H1 (cell line): ENCODE data around the gene CUL9. TPM values are rescaled to one million over a fixed set of nuclear protein-coding genes. Genes with fewer than 3 reads are reported as not detected.

Experiments used
- CTCF ChIA-PET: fragments of 300-600 bp; sonication (Branson Sonifier 250); formaldehyde crosslinking; loops from one replicate; lab custom pipeline; 2021; ENCODE audit not compliant: partially characterized antibody; lab: Charles Lee
- POLR2A ChIA-PET: fragments of 300-600 bp; sonication (Branson Sonifier 250); formaldehyde crosslinking; loops from one replicate; lab custom pipeline; 2021; ENCODE audit warnings: inconsistent platforms; ENCODE audit not compliant: partially characterized antibody; lab: Charles Lee
- DNase-seq, 2 experiments: peaks; one replicate each; pipeline versions ENCODE4 v3.0.0 to v3.0.0-alpha.2; 2010 to 2022; ENCODE audit warnings: low spot score in 2 of 2, low read depth in 1 of 2, mixed read lengths in 1 of 2
- FAIRE-seq: peaks from 2 replicates; lab custom pipeline; 2011; peaks lifted over from hg19 to GRCh38; lab: Jason Lieb, UNC
- H2AFZ ChIP-seq: 2 replicates; pipeline ENCODE4 v1.8.1; 2012; ENCODE audit warnings: low read length, inconsistent platforms
- H2AK5ac ChIP-seq: 2 replicates; pipeline ENCODE4 v1.6.1; 2013; ENCODE audit warnings: low read depth, low read length
- H2BK120ac ChIP-seq: replicated peaks from 2 replicates; pipeline ENCODE3; 2013; ENCODE audit warnings: low read depth, low read length, inconsistent platforms
- H2BK12ac ChIP-seq: 2 replicates; pipeline ENCODE4 v1.6.1; 2013; ENCODE audit warnings: low read depth, low read length
- H2BK15ac ChIP-seq: 2 replicates; pipeline ENCODE4 v1.6.1; 2013; ENCODE audit warnings: low read length
- H2BK20ac ChIP-seq: 2 replicates; pipeline ENCODE4 v1.6.1; 2013; ENCODE audit warnings: low read length
- H2BK5ac ChIP-seq: 2 replicates; pipeline ENCODE4 v1.6.1; 2013; ENCODE audit warnings: low read depth, low read length
- H3K14ac ChIP-seq: 2 replicates; pipeline ENCODE4 v1.6.1; 2013; ENCODE audit warnings: inconsistent platforms; ENCODE audit not compliant: insufficient read length
- H3K18ac ChIP-seq: 2 replicates; pipeline ENCODE4 v1.6.1; 2013; ENCODE audit warnings: low read length; ENCODE audit errors: extremely low read depth
- H3K23ac ChIP-seq: 2 replicates; pipeline ENCODE4 v1.6.1; 2013; ENCODE audit warnings: inconsistent platforms; ENCODE audit not compliant: insufficient read length
- H3K23me2 ChIP-seq: 2 replicates; pipeline ENCODE4 v1.6.1; 2013; ENCODE audit warnings: low read depth, low read length
- H3K27ac ChIP-seq: 2 replicates; pipeline ENCODE4 v1.6.1; 2011; ENCODE audit warnings: low read depth, low read length, inconsistent platforms
- H3K27me3 ChIP-seq, 4 experiments: replicated peaks in 1 of 4; 1 replicate in 1 of 4; 2 replicates in 3 of 4; pipeline versions ENCODE4 v1.6.1 to v1.8.1; 2011 to 2013; ENCODE audit warnings: low read length in 3 of 4, mild to moderate bottlenecking in 3 of 4, inconsistent platforms in 2 of 4, mixed read lengths in 2 of 4, moderate library complexity in 1 of 4; ENCODE audit not compliant: control insufficient read depth in 3 of 4, insufficient read depth in 3 of 4; ENCODE audit errors: extremely low read depth in 1 of 4
- H3K36me3 ChIP-seq, 4 experiments: 2 replicates each; pipeline versions ENCODE4 v1.6.1 to v1.8.1; 2011 to 2013; ENCODE audit warnings: mild to moderate bottlenecking in 4 of 4, low read length in 3 of 4, moderate library complexity in 2 of 4, control low read depth in 1 of 4, inconsistent platforms in 1 of 4; ENCODE audit not compliant: insufficient read depth in 4 of 4, control insufficient read depth in 2 of 4
- H3K4ac ChIP-seq: replicated peaks from 2 replicates; pipeline ENCODE3; 2013; ENCODE audit warnings: low read length, low read depth, mixed read lengths, inconsistent platforms; ENCODE audit not compliant: insufficient read length
- H3K4me1 ChIP-seq, 4 experiments: replicated peaks in 1 of 4; 1 replicate in 1 of 4; 2 replicates in 3 of 4; pipeline versions ENCODE4 v1.6.1 to v1.8.1; 2011 to 2013; ENCODE audit warnings: low read length in 3 of 4, inconsistent platforms in 2 of 4, mixed read lengths in 1 of 4; ENCODE audit not compliant: insufficient read depth in 4 of 4, control insufficient read depth in 3 of 4
- H3K4me2 ChIP-seq, 2 experiments: 2 replicates each; pipeline versions ENCODE4 v1.6.1 to v1.8.1; 2011 to 2013; ENCODE audit warnings: low read depth in 2 of 2, low read length in 2 of 2, control low read depth in 1 of 2, inconsistent platforms in 1 of 2, mild to moderate bottlenecking in 1 of 2; ENCODE audit not compliant: insufficient read depth in 1 of 2
- H3K4me3 ChIP-seq, 4 experiments: fragments of 200-600, 300-600 bp in 1 of 4; sonication (generic), shearing (Covaris generic), sonication (Bioruptor Twin) in 1 of 4; 2 replicates each; pipeline versions ENCODE4 v1.5.1 to v1.8.1; 2011 to 2016; ENCODE audit warnings: low read length in 4 of 4, low read depth in 3 of 4, control low read depth in 2 of 4, inconsistent platforms in 2 of 4, mild to moderate bottlenecking in 2 of 4, mixed read lengths in 1 of 4, moderate library complexity in 1 of 4; ENCODE audit not compliant: insufficient read depth in 2 of 4; ENCODE audit errors: extremely low read depth in 1 of 4
- H3K56ac ChIP-seq: replicated peaks from 2 replicates; pipeline ENCODE3; 2013; ENCODE audit warnings: low read depth, mild to moderate bottlenecking, mixed read lengths, low read length, inconsistent platforms; ENCODE audit not compliant: insufficient read length
- H3K79me1 ChIP-seq: 2 replicates; pipeline ENCODE4 v1.6.1; 2013; ENCODE audit warnings: low read depth, low read length, control low read depth
- H3K79me2 ChIP-seq, 2 experiments: 2 replicates each; pipeline versions ENCODE4 v1.6.1 to v1.8.1; 2012 to 2013; ENCODE audit warnings: low read length in 2 of 2, mild to moderate bottlenecking in 2 of 2, inconsistent platforms in 1 of 2; ENCODE audit not compliant: insufficient read depth in 2 of 2, control insufficient read depth in 1 of 2
- H3K9ac ChIP-seq, 4 experiments: replicated peaks in 1 of 4; 1 replicate in 1 of 4; 2 replicates in 3 of 4; pipeline versions ENCODE4 v1.6.1 to v1.8.1; 2011 to 2013; ENCODE audit warnings: low read depth in 3 of 4, low read length in 3 of 4, control low read depth in 2 of 4, mild to moderate bottlenecking in 2 of 4, moderate library complexity in 2 of 4, inconsistent platforms in 1 of 4; ENCODE audit errors: extremely low read depth in 1 of 4
- H3K9me3 ChIP-seq, 2 experiments: 2 replicates each; pipeline versions ENCODE4 v1.6.1 to v1.8.1; 2012 to 2013; ENCODE audit warnings: mild to moderate bottlenecking in 2 of 2, moderate library complexity in 2 of 2, control low read depth in 1 of 2, inconsistent platforms in 1 of 2, low read depth in 1 of 2, low read length in 1 of 2, mixed read lengths in 1 of 2; ENCODE audit not compliant: insufficient read depth in 2 of 2
- H4K20me1 ChIP-seq, 2 experiments: replicated peaks in 1 of 2; 2 replicates each; pipeline versions ENCODE3 to v1.8.1; 2011 to 2013; ENCODE audit warnings: inconsistent platforms in 2 of 2, low read length in 2 of 2, mild to moderate bottlenecking in 1 of 2; ENCODE audit not compliant: insufficient read depth in 2 of 2, control insufficient read depth in 1 of 2
- H4K5ac ChIP-seq: 2 replicates; pipeline ENCODE4 v1.6.1; 2013; ENCODE audit warnings: low read length, low read depth, mixed read lengths, inconsistent platforms; ENCODE audit not compliant: insufficient read length
- H4K8ac ChIP-seq: 2 replicates; pipeline ENCODE4 v1.8.0; 2013; ENCODE audit warnings: mild to moderate bottlenecking, moderate library complexity, low read length, inconsistent platforms; ENCODE audit not compliant: insufficient read depth; ENCODE audit errors: extremely low read depth
- H4K91ac ChIP-seq: replicated peaks from 2 replicates; pipeline ENCODE3; 2013; ENCODE audit warnings: low read length, mixed read lengths, inconsistent platforms; ENCODE audit not compliant: insufficient read length
- HDAC6 ChIP-seq: IDR thresholded peaks from one replicate; pipeline ENCODE4 v1.7.1; 2012; ENCODE audit warnings: low read depth, mild to moderate bottlenecking, inconsistent platforms, low read length, moderate library complexity
- WGBS, 2 experiments: shearing (Covaris generic) in 1 of 2; methylation state at CpG; one replicate each; pipeline versions ENCODE4 v1.1.6 to v1.1.7; 2013 to 2015; ENCODE audit warnings: low lambda C conversion rate in 2 of 2, mixed read lengths in 2 of 2, inconsistent platforms in 1 of 2, low coverage in 1 of 2, missing lambda C conversion rate in 1 of 2; ENCODE audit not compliant: insufficient replicate concordance in 2 of 2, insufficient coverage in 1 of 2, insufficient read length in 1 of 2; ENCODE audit errors: extremely low coverage in 1 of 2, missing lambda C conversion rate in 1 of 2; 5-methylcytosine and 5-hydroxymethylcytosine counted together
- polyA plus RNA-seq, 7 experiments: library from polyadenylated mRNA; depleted of rRNA in 3 of 7; stranded (reverse) in 5 of 7; unstranded in 2 of 7; fragments of >200 nt in 5 of 7; fragments of 200-250 nt in 2 of 7; gene quantifications; 1 replicate in 5 of 7; 2 replicates in 1 of 7; 4 replicates in 1 of 7; pipeline versions ENCODE4 v1.2.1 to v1.2.3, GENCODE V29; 2011 to 2013; ENCODE audit warnings: missing spikeins in 2 of 7, mixed read lengths in 2 of 7
- total RNA-seq: library from RNA; stranded (reverse); fragmentation: NEBNext Ultra II Directional; extraction: Animal tissue kit (Norgen Biotek cat#: 25700); gene quantifications from 2 replicates; pipeline ENCODE4 v1.2.1, GENCODE V29; 2021

The CUL9 gene
- total and polyA plus RNA-seq, 2 of the 8 experiments (the other 6 are each of a cell fraction or from before 2014, with no cell fraction given) = 7.7 to 9.8 TPM

DNA sequence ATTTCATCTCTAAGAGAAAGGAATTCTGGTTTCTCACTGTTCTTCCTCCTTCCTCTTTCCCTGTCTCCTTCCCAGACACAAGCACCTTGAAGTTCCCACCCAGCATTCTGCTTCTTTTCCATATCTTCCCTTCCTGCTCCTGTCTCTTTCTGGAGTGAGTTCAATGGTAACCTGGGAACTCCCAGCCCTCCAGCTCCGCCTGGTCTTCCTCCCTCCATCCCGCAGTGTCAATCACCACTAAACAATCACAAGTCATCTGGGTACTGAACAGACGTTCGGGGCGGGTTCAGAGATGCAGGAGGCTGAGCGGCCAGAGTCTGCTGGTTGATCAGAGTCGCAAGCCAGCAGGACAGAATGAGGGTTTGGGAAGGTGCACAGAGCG is 69.0 kb downstream of the CUL9 start:
- no peaks in the 10 kb centered on the region for H3K79me1 ChIP-seq
- no peak overlapping the region for H2AK5ac ChIP-seq
- no peak overlapping the region for H3K56ac ChIP-seq
- CTCF ChIA-PET = interaction anchor here (0.8 to 1.6 kb wide), 6 partner anchors 11 to 105 kb away, joined by 3 to 7 read pairs (median 3); partner anchors contain the start of gene DNPH1
- no peak overlapping the region; the same call in 1 of the 2 replicates for H2AFZ ChIP-seq
- peaks cover 3 to 7% (median 4%) of the 10 kb centered on the region in 4 experiments for H3K4me1 ChIP-seq
- peaks cover 0 to 5% (median 2%) of the 10 kb centered on the region in 4 experiments; a peak in 3 of 7 replicates for H3K27me3 ChIP-seq
- H2BK120ac ChIP-seq = no peak overlapping the region
- DNase-seq (no peak), FAIRE-seq (no peak)
- H3K4me2 ChIP-seq = no peak overlapping the region; a peak in 1 of 4 replicates
- H3K4me3 ChIP-seq = no peak overlapping the region
- H4K8ac ChIP-seq = no peak overlapping the region
- no peak overlapping the region for H4K91ac ChIP-seq
- peaks cover 14% of the 10 kb centered on the region; the same call in 1 of the 2 replicates for H3K23me2 ChIP-seq
- H3K23ac ChIP-seq = no peak overlapping the region
- no peaks in the 10 kb centered on the region for H3K79me2 ChIP-seq
- H3K9me3 ChIP-seq = no peaks in the 10 kb centered on the region
- no peak overlapping the region for H2BK12ac ChIP-seq
- H2BK20ac ChIP-seq = no peak overlapping the region
- no peaks in the 10 kb centered on the region for H3K36me3 ChIP-seq
- no peak overlapping the region for H3K4ac ChIP-seq
- POLR2A ChIA-PET = interaction anchor here (0.9 to 1.1 kb wide), 3 partner anchors 21 to 26 kb away, joined by 3 read pairs; partner anchors contain the start of gene DNPH1
- TF ChIP-seq HDAC6 = no peak
- 65% methylated on average over 7 of the region's 8 CpGs; no CpG with 5 or more reads in 1 of the 2 experiments for WGBS, 2 experiments
- peak overlapping the region in 1 of 4 experiments; percentile 11; a peak in 2 of 7 replicates for H3K9ac ChIP-seq
- no peak overlapping the region for H4K5ac ChIP-seq
- no peak overlapping the region for H3K14ac ChIP-seq
- no peaks in the 10 kb centered on the region for H4K20me1 ChIP-seq
- H3K18ac ChIP-seq = no peak overlapping the region
- H2BK5ac ChIP-seq = no peak overlapping the region
- no peak overlapping the region for H2BK15ac ChIP-seq
- no peak overlapping the region for H3K27ac ChIP-seq
